Liver (tissue), 9 donors: ENCODE measurements around the gene WDR75. TPM values are rescaled to one million over a fixed set of nuclear protein-coding genes. Genes with fewer than 3 reads are reported as not detected.

ENCODE experiments used
- DNase-seq: peaks from one replicate; pipeline ENCODE4 v3.0.0-alpha.2; 2017; ENCODE audit warnings: low spot score
- H3K27ac ChIP-seq, 2 donors: one replicate each; pipeline ENCODE4 v1.7.0; 2013; ENCODE audit warnings: inconsistent platforms in 2 of 2, low read length in 2 of 2, control low read depth in 1 of 2, low read depth in 1 of 2, mild to moderate bottlenecking in 1 of 2
- H3K27me3 ChIP-seq, 4 donors: one replicate each; pipeline versions ENCODE4 v1.6.1 to v1.7.0; 2013; ENCODE audit warnings: low read length in 3 of 4, inconsistent platforms in 1 of 4, mild to moderate bottlenecking in 1 of 4, moderate library complexity in 1 of 4; ENCODE audit not compliant: control insufficient read depth in 4 of 4, insufficient read depth in 4 of 4
- H3K36me3 ChIP-seq, 4 donors: one replicate each; pipeline versions ENCODE4 v1.6.1 to v1.7.0; 2013; ENCODE audit warnings: low read length in 3 of 4, mild to moderate bottlenecking in 3 of 4, low read depth in 1 of 4, moderate library complexity in 1 of 4; ENCODE audit not compliant: control insufficient read depth in 4 of 4, insufficient read depth in 3 of 4
- H3K4me1 ChIP-seq, 4 donors: one replicate each; pipeline versions ENCODE4 v1.6.1 to v1.7.0; 2013; ENCODE audit warnings: low read length in 3 of 4, mild to moderate bottlenecking in 3 of 4, moderate library complexity in 1 of 4; ENCODE audit not compliant: control insufficient read depth in 4 of 4, insufficient read depth in 4 of 4
- H3K4me3 ChIP-seq, 3 donors: one replicate each; pipeline versions ENCODE4 v1.6.1 to v1.7.0; 2013; ENCODE audit warnings: low read length in 3 of 3, control low read depth in 1 of 3, low read depth in 1 of 3, mild to moderate bottlenecking in 1 of 3
- H3K9ac ChIP-seq, 2 donors: one replicate each; pipeline ENCODE4 v1.7.0; 2013; ENCODE audit warnings: low read length in 2 of 2, mild to moderate bottlenecking in 2 of 2, moderate library complexity in 2 of 2, control low read depth in 1 of 2, low read depth in 1 of 2
- H3K9me3 ChIP-seq, 4 donors: one replicate each; pipeline versions ENCODE4 v1.6.1 to v1.7.0; 2013; ENCODE audit warnings: low read length in 3 of 4; ENCODE audit not compliant: control insufficient read depth in 4 of 4
- ATF3 ChIP-seq: IDR thresholded peaks from 2 replicates; pipeline ENCODE4 v1.6.1; 2016; ENCODE audit warnings: antibody characterized with exemption
- CTCF ChIP-seq: fragments of 150-350 bp; IDR thresholded peaks from 2 replicates; pipeline ENCODE4 v1.5.1; 2017; ENCODE audit warnings: improper control_type of control experiment, low read depth, low read length; ENCODE audit not compliant: missing input control
- EGR1 ChIP-seq, 2 donors: IDR thresholded peaks; 2 replicates each; pipeline ENCODE4 v1.6.1; 2016 to 2018; ENCODE audit warnings: antibody characterized with exemption in 2 of 2, low read depth in 2 of 2
- FOXA1 ChIP-seq: IDR thresholded peaks from 2 replicates; pipeline ENCODE4 v1.6.1; 2016; ENCODE audit warnings: antibody characterized with exemption
- GABPA ChIP-seq, 2 donors: IDR thresholded peaks in 1 of 2; conservative IDR thresholded peaks in 1 of 2; 2 replicates each; pipeline ENCODE4 v1.6.1; 2016; ENCODE audit warnings: antibody characterized with exemption in 2 of 2, mild to moderate bottlenecking in 1 of 2, moderate library complexity in 1 of 2
- HNF4A ChIP-seq, 2 donors: conservative IDR thresholded peaks; 2 replicates each; pipeline ENCODE4 v1.6.1; 2016; ENCODE audit warnings: antibody characterized with exemption in 2 of 2, mild to moderate bottlenecking in 2 of 2
- HNF4G ChIP-seq: IDR thresholded peaks from 2 replicates; pipeline ENCODE4 v1.6.1; 2016; ENCODE audit warnings: antibody characterized with exemption
- JUND ChIP-seq, 2 donors: IDR thresholded peaks; 2 replicates each; pipeline ENCODE4 v1.6.1; 2016; ENCODE audit warnings: antibody characterized with exemption in 2 of 2
- MAX ChIP-seq: IDR thresholded peaks from 2 replicates; pipeline ENCODE4 v1.6.1; 2016; ENCODE audit warnings: antibody characterized with exemption
- NR2F2 ChIP-seq: IDR thresholded peaks from 2 replicates; pipeline ENCODE4 v1.6.1; 2016; ENCODE audit warnings: antibody characterized with exemption
- RAD21 ChIP-seq, 2 donors: IDR thresholded peaks; 2 replicates each; pipeline ENCODE4 v1.6.1; 2016; ENCODE audit warnings: antibody characterized with exemption in 2 of 2, mild to moderate bottlenecking in 2 of 2
- REST ChIP-seq: IDR thresholded peaks from 2 replicates; pipeline ENCODE4 v1.6.1; 2016; ENCODE audit warnings: antibody characterized with exemption, mild to moderate bottlenecking
- RXRA ChIP-seq, 2 donors: IDR thresholded peaks; 2 replicates each; pipeline ENCODE4 v1.6.1; 2017 to 2018; ENCODE audit warnings: antibody characterized with exemption in 2 of 2, mild to moderate bottlenecking in 1 of 2
- SP1 ChIP-seq: IDR thresholded peaks from 2 replicates; pipeline ENCODE4 v1.6.1; 2018; ENCODE audit warnings: antibody characterized with exemption, mild to moderate bottlenecking
- TAF1 ChIP-seq: conservative IDR thresholded peaks from 2 replicates; pipeline ENCODE4 v1.6.1; 2016; ENCODE audit warnings: antibody characterized with exemption, mild to moderate bottlenecking
- YY1 ChIP-seq: IDR thresholded peaks from 2 replicates; pipeline ENCODE4 v1.6.1; 2016; ENCODE audit warnings: antibody characterized with exemption, mild to moderate bottlenecking
- ZBTB33 ChIP-seq: IDR thresholded peaks from 2 replicates; pipeline ENCODE4 v1.6.1; 2016; ENCODE audit warnings: antibody characterized with exemption
- WGBS: extraction: QIAGEN DNeasy Blood & Tissue Kit; methylation state at CpG from one replicate; pipeline ENCODE4 v1.1.7; 2013; 5-methylcytosine and 5-hydroxymethylcytosine counted together
- polyA plus RNA-seq, 2 donors: library from polyadenylated mRNA; stranded (reverse) in 1 of 2; unstranded in 1 of 2; fragments of 200-250 nt in 1 of 2; fragments of >200 nt in 1 of 2; fragmentation: Nextera tagmentation in 1 of 2; extraction: Ambion mirVana in 1 of 2; gene quantifications; one replicate each; pipeline versions ENCODE4 v1.2.1 to v1.2.3, GENCODE V29; 2013 to 2015
- total RNA-seq, 2 donors: library from RNA; depleted of rRNA; stranded (reverse); fragments of >200 nt; gene quantifications; one replicate each; pipeline ENCODE4 v1.2.3, GENCODE V29; 2014
- donor health status: healthy.
- donor health status: healthy.
- donor health status: healthy.
- donor health status: healthy.
- donor health status: healthy.

WDR75 gene
- total and polyA plus RNA-seq, 4 donors: 7.9 to 24.5 (median 15.1) TPM

- Histone ChIP-seq H3K36me3 (peaks cover 0 to 5% (median 0%) of the 10 kb centered on the region in 4 donors), H3K9ac (no peak overlapping the region), H3K27me3 (no peaks in the 10 kb centered on the region), H3K4me3 (no peak overlapping the region), H3K4me1 (peaks cover 0 to 4% (median 3%) of the 10 kb centered on the region in 4 donors), H3K27ac (no peak overlapping the region), H3K9me3 (no peaks in the 10 kb centered on the region)
- DNase-seq: no peak
- 93% methylated on average over 1 of the region's 1 CpG for whole genome bisulfite sequencing
- TF ChIP-seq HNF4A (conservative IDR thresholded peaks at IDR 0.05): no peak
- no peak for TF ChIP-seq RXRA (IDR thresholded peaks at IDR 0.05)
- TF ChIP-seq MAX: no peak
- no peak for TF ChIP-seq CTCF
- TF ChIP-seq ZBTB33: no peak
- TF ChIP-seq ATF3: no peak
- no peak for TF ChIP-seq TAF1
- no peak for TF ChIP-seq RAD21 (IDR thresholded peaks at IDR 0.05)
- TF ChIP-seq REST: no peak
- no peak for TF ChIP-seq SP1
- no peak for TF ChIP-seq EGR1 (IDR thresholded peaks at IDR 0.05; ENCODE audit: low read depth in 2 of 2)
- TF ChIP-seq HNF4G: no peak
- no peak for TF ChIP-seq FOXA1
- no peak for TF ChIP-seq YY1
- no peak for TF ChIP-seq NR2F2
- no peak for TF ChIP-seq JUND (IDR thresholded peaks at IDR 0.05)
- no peak for TF ChIP-seq GABPA (IDR thresholded peaks at IDR 0.05 in 1 of 2, conservative IDR thresholded peaks at IDR 0.05 in 1 of 2)
Measured at GRCh38 chr2:189481071-189481470, 39.8 kb downstream of the WDR75 start.

- no peak overlapping the region for H3K9ac ChIP-seq
- H3K4me1 ChIP-seq: peaks cover 2 to 8% (median 7%) of the 10 kb centered on the region in 4 donors
- WGBS: 75% methylated on average over 4 of the region's 4 CpGs
- no peaks in the 10 kb centered on the region for H3K9me3 ChIP-seq
- no peaks in the 10 kb centered on the region for H3K36me3 ChIP-seq
- DNase-seq: no peak
- no peak overlapping the region for H3K4me3 ChIP-seq
- no peak overlapping the region for H3K27ac ChIP-seq
- H3K27me3 ChIP-seq: no peaks in the 10 kb centered on the region
- no peak for TF ChIP-seq YY1
- no peak for TF ChIP-seq SP1
- TF ChIP-seq REST: no peak
- TF ChIP-seq TAF1: no peak
- TF ChIP-seq ATF3: no peak
- TF ChIP-seq CTCF: no peak
- TF ChIP-seq HNF4G: no peak
- no peak for TF ChIP-seq GABPA (IDR thresholded peaks at IDR 0.05 in 1 of 2, conservative IDR thresholded peaks at IDR 0.05 in 1 of 2)
- TF ChIP-seq RXRA (IDR thresholded peaks at IDR 0.05): no peak
Measured at GRCh38 chr2:189483571-189483970, 42.3 kb downstream of the WDR75 start.
